ENCODE measurements around the gene HIF3A.

The HIF3A gene

GRCh38 chr19:46330319-46330918 is 33.6 kb downstream of the HIF3A start:
- DNase-seq (ENCODE audit: low read depth): no peak

DNA sequence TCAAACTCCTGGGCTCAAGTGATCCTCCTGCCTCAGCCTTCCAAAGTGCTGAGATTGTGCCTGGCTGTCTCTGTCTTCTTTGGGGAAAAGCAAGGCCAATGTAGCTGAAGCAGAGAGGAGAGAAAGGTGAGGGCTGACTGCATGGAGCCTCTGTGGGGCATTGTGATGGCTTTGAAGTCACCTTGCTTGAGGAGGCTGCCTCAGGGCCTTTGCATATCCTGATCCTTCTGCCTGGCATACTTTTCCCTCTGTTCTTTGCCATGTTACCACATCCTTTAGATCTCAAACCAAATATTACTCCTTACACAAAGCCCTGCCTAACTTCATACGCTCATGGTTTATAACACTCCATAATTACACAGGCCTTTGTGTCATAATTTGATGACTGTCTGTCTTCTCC is 40.6 kb downstream of the HIF3A start:
- no peak for DNase-seq (ENCODE audit: low read depth)

DNA sequence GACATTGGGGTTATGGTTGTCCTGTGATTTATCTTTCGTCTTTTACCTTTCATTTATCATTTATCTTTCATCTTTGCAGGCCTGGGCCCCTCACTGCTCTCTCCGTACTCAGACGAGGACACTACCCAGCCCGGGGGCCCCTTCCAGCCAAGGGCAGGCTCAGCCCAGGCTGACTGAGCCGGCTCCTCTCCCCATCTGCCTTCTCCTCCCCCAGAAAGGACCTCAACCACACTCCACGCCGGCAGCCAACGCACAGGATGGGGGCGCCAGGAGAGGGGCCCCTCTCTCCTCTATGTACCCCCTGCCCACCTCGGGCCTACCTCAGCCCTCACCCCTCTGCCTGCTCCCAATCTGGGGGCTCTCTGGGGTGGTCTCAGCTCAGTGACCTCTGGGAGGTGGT is 42.6 kb downstream of the HIF3A start:
- DNase-seq (ENCODE audit: low read depth): no peak

GRCh38 chr19:46340051-46340659 is 43.3 kb downstream of the HIF3A start:
- DNase-seq (ENCODE audit: low read depth): no peak

DNA sequence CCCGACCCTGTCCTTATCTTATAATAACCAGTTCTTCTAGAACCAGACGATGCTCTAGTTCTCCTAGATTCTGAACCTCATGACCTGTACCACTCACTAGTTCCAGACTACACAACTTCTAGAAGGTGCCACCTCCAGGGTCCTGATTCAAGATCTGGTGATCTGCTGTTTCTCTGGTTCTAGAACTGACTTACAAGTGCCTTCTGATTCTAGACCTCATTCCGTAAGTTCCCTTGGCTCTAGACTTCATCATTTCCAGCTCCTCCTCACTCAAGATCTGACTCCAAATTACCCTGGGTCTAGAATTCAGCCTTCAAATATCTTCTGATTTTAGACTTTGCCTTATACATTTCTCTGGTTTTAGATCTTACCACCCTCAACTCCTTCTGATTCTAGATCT is 45.1 kb downstream of the HIF3A start:
- DNase-seq (ENCODE audit: low read depth): no peak

GRCh38 chr19:46344363-46344762 is 47.5 kb downstream of the HIF3A start:
- no peak for DNase-seq (ENCODE audit: low read depth)

GRCh38 chr19:46345157-46345556 is 48.3 kb downstream of the HIF3A start:
- no peak for DNase-seq (ENCODE audit: low read depth)

- peak; percentile 64 for DNase-seq (ENCODE audit: low read depth)
Observed at GRCh38 chr19:46346821-46347571, 50.2 kb downstream of the HIF3A start, which contains the start of gene PPP5C. TSS of gene PPP5C (plus strand) at chr19:46347087. CDS start at chr19:46347097, 10 bp downstream.

DNA sequence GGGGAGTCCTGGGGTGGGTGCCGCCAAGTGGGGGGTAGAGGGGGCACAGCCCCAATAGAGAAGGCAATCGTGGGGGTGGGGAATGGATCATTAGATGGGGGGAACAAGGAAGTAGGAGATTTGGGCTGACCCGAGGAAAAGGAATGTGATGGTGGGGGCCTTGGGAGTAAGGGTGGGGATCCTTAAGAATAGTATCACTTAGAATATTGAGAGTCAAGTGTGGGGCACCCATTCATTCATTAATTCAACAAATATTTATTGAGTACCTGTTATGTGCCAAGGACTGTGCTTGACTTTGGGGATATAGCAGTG is 50.7 kb downstream of the HIF3A start:
- no peak for DNase-seq (ENCODE audit: low read depth)

DNA sequence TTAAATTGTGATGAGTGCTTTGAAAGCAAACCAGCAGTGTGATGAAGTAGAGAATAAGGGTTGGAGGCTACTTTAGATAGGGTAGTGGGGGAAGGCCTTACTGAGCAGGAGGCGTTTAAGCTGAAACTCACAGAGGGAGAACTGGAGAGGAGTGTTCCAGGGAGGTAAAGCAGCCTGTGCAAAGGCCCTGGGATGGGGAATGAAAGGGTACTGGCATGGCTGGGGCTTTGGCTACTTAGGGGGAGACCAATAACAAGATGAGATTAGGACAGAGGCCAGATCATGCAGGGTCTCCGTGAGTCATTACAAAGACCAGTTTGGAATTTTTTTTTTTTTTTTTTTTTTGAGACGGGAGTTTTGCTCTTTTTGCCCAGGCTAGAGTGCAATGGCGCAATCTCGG is 51.1 kb downstream of the HIF3A start:
- DNase-seq (ENCODE audit: low read depth): no peak

- no peak for DNase-seq (ENCODE audit: low read depth)
Observed at GRCh38 chr19:46349311-46349993, 52.6 kb downstream of the HIF3A start.

- DNase-seq (ENCODE audit: low read depth): no peak
Observed at GRCh38 chr19:46350029-46350757, 53.4 kb downstream of the HIF3A start.

DNA sequence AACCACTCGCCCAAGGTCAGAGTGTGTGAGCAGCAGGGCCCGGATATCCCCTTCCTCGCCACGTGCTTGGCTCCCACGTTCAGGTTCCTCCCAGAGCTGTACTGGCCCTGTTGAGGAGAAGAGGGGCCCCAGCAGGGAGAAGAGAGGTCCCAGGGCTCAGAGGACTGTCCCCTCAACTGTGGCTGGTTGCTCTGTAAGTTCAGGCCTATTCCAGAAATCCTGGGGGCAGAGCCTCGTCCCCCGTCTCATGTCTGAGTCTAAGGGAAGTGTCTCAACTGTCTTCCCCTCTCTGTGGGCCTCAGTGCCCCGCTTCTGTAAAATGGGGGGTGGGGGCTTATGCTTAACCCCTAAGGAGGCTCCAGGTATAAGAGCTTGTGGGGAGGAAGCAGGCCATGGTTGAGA is 53.9 kb downstream of the HIF3A start:
- no peak for DNase-seq (ENCODE audit: low read depth)

DNA sequence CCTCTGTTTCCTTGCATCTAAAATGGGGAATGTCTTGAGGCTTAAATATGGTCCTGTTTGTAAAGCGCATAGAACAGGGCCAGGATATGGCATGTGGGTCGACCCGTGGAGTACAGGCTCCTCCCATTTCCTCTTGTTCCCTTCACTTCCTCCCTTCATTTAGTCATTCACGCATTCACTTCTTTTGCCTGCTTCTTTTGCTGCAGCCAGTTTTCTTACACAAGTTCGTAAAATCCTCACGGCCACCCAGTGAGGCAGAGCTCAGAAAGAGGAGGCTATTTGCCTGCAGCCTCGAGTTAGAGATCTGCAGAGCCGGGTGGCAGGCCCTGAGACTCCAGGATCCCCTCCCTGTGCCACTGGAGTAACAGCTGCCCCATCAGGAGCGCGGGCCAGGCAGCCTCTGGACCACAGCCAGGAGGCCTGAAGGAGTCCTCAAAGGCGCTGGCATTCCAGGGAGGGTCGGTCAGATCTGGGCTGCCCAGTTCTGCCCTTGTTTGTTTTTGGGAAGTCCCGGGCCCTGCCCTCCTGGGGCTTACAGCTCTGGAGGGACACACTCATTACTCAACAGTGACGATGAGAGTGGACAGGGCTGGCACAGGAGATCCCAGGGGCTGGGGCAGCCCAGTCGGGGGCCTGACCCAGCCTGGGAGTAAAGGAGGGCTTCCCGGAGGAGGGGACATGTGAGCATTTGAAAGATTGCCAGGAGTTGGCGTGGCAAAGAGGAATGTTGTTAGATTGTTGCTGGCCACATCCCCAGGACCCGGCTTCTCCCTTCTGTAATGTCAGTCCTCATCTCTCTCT is 54.6 kb downstream of the HIF3A start:
- no peak for DNase-seq (ENCODE audit: low read depth)

GRCh38 chr19:46353730-46354528 is 57.1 kb downstream of the HIF3A start:
- DNase-seq (ENCODE audit: low read depth): no peak

DNA sequence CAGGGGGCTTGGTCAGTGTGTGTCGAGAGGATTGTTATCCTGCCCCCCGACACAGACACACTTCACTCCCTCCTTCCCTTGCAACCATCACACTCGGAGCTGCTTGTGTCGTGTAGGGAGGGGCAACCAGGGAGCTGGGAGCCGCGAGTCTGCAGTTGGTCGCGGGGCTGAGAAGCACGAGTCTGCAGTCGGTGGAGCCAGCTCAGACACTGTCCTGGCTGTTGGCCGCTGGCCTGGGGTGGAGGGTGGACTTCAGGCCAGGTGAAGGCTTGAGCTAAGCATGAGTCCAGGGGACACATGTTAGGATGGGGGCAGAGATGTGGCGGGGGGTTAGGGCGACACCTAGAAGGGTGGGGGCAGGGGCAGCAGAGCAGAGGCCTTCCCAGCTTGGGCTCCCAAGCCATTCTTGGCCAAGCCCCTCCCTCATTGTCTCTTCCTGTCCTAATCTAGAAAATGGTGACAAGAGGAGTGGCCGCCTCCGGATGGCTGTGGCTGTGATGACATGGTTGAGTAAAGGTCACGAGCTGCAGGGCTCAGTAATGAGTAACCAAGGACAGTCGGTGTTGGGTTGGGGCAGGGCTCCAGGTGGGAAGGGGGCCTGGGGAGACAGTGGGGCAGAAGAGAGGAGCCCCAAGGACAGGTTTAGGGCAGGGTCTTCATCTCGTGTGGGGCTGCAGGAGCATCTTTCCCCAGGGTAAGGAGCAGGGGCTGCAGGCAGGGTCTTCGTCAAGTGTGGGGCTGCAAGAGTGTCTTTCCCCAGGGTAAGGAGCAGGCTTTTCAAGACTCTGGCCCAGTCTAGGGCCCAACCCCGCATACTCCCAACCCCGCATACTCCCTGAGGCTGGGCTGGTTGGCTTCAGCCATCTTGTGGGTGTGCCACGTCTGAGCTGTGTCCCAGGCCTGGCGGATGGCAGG is 58.6 kb downstream of the HIF3A start:
- no peak for DNase-seq (ENCODE audit: low read depth)

DNA sequence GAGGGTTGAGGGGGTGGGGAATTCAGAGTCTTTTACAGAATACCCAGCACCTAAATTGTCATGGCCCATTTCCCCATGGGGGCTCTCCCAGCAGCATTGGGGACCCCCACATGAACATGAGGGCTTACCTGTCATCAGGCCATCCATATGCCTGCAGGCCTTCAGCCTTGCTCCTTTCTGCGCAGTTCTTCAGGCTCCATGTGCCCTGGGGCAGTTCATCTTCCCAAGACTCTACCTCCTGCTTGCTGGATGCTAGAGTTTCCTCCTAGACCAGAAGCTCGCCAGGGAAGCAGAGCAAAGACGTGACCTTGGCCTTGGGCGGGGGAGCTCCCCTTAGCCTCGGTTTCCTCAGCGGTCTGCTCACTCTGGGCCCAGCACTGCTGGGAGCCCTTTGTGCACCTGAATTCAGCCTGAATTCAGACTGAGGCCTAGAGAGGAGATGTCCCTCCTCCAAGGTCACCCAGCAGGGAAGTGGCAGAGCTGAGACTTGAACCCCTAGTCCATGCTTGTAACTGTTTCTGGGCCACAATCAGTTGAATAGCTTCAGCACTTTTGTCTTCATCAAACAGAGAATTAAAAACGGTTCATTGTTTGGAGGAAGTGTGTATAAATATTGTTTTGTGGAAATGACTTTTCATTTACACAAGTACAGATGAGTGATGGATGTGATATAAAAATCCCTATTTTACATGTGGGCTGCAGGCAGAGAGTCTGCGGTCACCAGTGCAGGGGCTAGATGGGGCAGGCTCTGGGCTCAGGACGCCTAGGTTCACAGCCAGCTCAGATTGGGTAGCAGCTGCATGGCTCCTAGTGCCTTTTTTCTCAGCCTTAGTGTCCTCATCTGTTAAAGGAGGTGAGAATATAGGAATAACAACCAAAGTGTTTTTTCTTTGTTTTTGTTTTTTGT is 59.6 kb downstream of the HIF3A start:
- DNase-seq (ENCODE audit: low read depth): no peak

DNA sequence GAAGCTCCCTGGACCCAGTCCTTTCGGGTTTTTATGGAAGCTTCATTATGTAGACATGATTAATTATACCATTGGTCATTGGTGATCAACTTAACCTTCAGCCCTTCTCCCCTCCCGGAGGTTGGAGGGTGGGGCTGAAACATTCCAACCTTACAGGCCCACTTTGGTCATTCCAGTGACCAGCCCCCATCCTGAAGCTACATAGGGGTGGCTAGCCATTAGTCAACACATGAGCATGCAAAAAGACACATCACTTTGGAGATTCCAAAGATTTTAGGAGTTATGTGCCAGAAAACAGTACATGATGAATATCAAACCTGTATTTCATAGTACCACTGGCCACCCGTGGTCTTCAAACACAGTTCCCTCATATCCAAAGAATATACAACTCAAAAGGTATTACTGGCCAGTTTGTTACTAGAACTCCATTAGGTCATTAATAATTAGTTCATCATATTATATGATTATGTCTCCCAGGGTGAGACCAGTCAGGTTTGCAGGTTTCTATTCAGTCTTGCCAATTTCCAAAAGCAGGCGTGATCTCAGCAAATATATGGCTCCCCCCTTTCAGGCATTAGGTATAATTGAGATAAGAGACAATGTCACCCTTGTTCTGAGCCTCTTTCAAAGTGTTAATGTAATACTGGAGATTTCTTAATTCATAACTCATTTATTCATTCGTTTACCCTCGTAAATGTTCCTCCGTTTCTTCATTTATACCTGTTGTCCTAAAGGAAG is 61.2 kb downstream of the HIF3A start:
- DNase-seq (ENCODE audit: low read depth): no peak
